ENCODE data around the gene PJA2. TPM values are rescaled to one million over a fixed set of nuclear protein-coding genes. Genes with fewer than 3 reads are reported as not detected.

The PJA2 gene
- total and polyA plus RNA-seq, 9 of the 15 experiments (the other 6 are each of a cell fraction or from before 2014, with no cell fraction given) = 25.1 to 82.1 (median 50.1) TPM

DNA sequence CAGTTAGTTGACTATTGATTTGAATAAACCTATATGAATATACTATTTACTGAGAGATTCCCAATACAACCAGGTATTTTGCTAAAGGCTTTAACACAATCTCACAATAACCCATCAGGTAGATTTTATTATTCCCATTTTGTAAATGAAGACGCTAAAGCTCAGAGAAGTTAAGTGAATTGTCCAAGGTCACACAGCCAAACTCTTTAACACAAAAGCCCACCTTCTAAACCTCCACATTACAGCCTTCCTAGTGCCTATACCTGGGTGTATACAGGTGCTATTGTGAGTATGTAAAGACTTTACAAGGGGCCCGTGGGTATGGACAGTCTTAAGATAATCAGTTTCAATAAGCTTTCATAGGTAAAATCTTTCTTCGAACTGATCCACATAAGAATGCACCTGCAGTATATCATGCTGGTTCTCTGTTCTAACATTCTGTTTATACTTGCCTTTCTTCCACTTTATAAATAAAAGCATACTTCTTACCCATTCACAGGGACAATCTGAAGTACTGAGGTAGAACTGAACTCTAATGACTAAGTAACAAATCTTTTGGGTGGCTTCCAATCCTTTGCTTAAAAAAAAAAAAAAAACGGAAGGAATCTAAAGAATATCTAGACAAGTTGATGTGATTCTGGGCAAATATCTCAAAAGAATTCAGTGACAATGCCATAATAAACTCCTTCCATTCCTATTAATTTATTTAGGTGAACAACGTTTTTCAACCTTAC is 59.1 kb downstream of the PJA2 start (continued):
- peak; percentile 95 for TF ChIP-seq RBM25 (IDR thresholded peaks at IDR 0.05; ENCODE audit: low read depth, low read length, severe bottlenecking)

DNA sequence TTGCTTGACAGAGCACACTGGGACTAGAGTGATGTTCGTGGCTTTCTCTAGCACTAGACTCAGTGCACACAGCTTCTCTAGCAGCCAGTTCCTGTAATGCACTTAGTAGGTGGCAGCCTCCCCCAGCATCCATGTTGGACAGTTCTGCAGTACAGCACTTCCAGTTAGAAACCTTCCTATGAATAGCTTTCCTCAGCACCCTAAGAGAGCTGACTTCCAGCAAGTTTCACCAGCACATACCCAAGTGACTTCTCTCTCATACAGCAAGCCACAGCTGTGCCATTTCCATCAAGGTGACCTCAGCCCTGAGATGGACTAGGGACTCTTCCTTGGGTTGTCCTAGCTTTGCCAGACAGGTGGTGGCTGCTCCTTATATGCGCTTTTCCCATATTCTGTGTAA is 60.4 kb downstream of the PJA2 start:
- POLR2A ChIA-PET = interaction anchor here (0.9 to 1.4 kb wide), 3 partner anchors 12 to 668 kb away, joined by 3 to 5 read pairs (median 3); no protein-coding TSS in a partner anchor
- H3K9me3 ChIP-seq (replicated peaks; ENCODE audit: control insufficient read depth, insufficient read depth, low read depth, low read length) = no peaks in the 10 kb centered on the region
- no peak overlapping the region for H3K4me2 ChIP-seq (ENCODE audit: insufficient read depth, low read length)
- H3K9me1 ChIP-seq (ENCODE audit: control insufficient read depth, insufficient read depth, low read length) = no peaks in the 10 kb centered on the region
- in situ Hi-C loops (cut with MboI) = no loop called here
- H3K9ac ChIP-seq (ENCODE audit: insufficient read depth in 1 of 2, low read depth in 2 of 2, low read length in 2 of 2) = no peak overlapping the region
- WGBS (ENCODE audit: insufficient coverage, low coverage, missing lambda C conversion rate) = 100% methylated on average over 2 of the region's 2 CpGs
- no peaks in the 10 kb centered on the region for H3K4me1 ChIP-seq (replicated peaks in 1 of 2; ENCODE audit: control insufficient read depth in 2 of 2, insufficient read depth in 2 of 2, low read length in 2 of 2)
- no peaks in the 10 kb centered on the region; the same call in 1 of the 2 replicates for H4K20me1 ChIP-seq (replicated peaks; ENCODE audit: control insufficient read depth, insufficient read depth, low read length)
- FAIRE-seq (no peak), DNase-seq (ENCODE audit: extremely low read depth in 1 of 4, low spot score in 3 of 4) (no peak), ATAC-seq (no peak)
- no peaks in the 10 kb centered on the region for H3K27me3 ChIP-seq (ENCODE audit: control insufficient read depth in 2 of 2, insufficient read depth in 2 of 2, low read length in 2 of 2)
- intact Hi-C loops (cut with micrococcal nuclease) = no loop called here
- 0 out of 3 replicates have a peak, but pooled peaks cover 3% of the 10 kb centered on the region for H3K79me2 ChIP-seq (ENCODE audit: control insufficient read depth, insufficient read depth, low read length)
- H3K27ac ChIP-seq (ENCODE audit: extremely low read depth, low read depth, low read length) = no peak overlapping the region
- CTCF ChIA-PET (ENCODE audit: low intra/inter-chr PET ratio) = no interaction called here
- no peak overlapping the region for H2AFZ ChIP-seq (ENCODE audit: low read depth, low read length)
- peaks cover 53% of the 10 kb centered on the region for H3K36me3 ChIP-seq (ENCODE audit: control insufficient read depth, insufficient read depth, low read length)
- no TSS peak for BruUV-seq (replicated peaks)
- H3K4me3 ChIP-seq = no peak overlapping the region
- no peak for TF ChIP-seq POLR3A (IDR thresholded peaks at IDR 0.05; ENCODE audit: borderline replicate concordance, extremely low read depth, insufficient read depth, insufficient read length)
- TF ChIP-seq ZNF431 (CRISPR knock-in tag; IDR thresholded peaks at IDR 0.05) = no peak
- no peak for TF ChIP-seq GABPA (tag; conservative IDR thresholded peaks at IDR 0.05; ENCODE audit: low read depth)
- TF ChIP-seq ADNP (tag; IDR thresholded peaks at IDR 0.05) = no peak
- no peak for TF ChIP-seq ZKSCAN3 (CRISPR knock-in tag; IDR thresholded peaks at IDR 0.05)
- no peak for TF ChIP-seq FOXP1 (CRISPR knock-in tag; IDR thresholded peaks at IDR 0.05)
- no peak for TF ChIP-seq CXXC5 (CRISPR knock-in tag; IDR thresholded peaks at IDR 0.05)
- TF ChIP-seq, protein P1, sequence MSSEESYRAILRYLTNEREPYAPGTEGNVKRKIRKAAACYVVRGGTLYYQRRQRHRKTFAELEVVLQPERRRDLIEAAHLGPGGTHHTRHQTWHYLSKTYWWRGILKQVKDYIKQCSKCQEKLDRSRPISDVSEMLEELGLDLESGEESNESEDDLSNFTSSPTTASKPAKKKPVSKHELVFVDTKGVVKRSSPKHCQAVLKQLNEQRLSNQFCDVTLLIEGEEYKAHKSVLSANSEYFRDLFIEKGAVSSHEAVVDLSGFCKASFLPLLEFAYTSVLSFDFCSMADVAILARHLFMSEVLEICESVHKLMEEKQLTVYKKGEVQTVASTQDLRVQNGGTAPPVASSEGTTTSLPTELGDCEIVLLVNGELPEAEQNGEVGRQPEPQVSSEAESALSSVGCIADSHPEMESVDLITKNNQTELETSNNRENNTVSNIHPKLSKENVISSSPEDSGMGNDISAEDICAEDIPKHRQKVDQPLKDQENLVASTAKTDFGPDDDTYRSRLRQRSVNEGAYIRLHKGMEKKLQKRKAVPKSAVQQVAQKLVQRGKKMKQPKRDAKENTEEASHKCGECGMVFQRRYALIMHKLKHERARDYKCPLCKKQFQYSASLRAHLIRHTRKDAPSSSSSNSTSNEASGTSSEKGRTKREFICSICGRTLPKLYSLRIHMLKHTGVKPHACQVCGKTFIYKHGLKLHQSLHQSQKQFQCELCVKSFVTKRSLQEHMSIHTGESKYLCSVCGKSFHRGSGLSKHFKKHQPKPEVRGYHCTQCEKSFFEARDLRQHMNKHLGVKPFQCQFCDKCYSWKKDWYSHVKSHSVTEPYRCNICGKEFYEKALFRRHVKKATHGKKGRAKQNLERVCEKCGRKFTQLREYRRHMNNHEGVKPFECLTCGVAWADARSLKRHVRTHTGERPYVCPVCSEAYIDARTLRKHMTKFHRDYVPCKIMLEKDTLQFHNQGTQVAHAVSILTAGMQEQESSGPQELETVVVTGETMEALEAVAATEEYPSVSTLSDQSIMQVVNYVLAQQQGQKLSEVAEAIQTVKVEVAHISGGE (CRISPR knock-in tag; IDR thresholded peaks at IDR 0.05) = no peak
- no peak for TF ChIP-seq ZNF282 (CRISPR knock-in tag; IDR thresholded peaks at IDR 0.05)
- TF ChIP-seq PHF21A (IDR thresholded peaks at IDR 0.05; ENCODE audit: borderline replicate concordance, low read depth) = no peak
- no peak for TF ChIP-seq SMARCB1 (IDR thresholded peaks at IDR 0.05; ENCODE audit: insufficient read length, low read depth)
- no peak for TF ChIP-seq TAF1 (IDR thresholded peaks at IDR 0.05; ENCODE audit: control insufficient read depth, extremely low read depth, insufficient read depth, low read length, severe bottlenecking)
- TF ChIP-seq SMARCA5 (IDR thresholded peaks at IDR 0.05) = no peak
- no peak for TF ChIP-seq EP400 (IDR thresholded peaks at IDR 0.05)
- no peak for TF ChIP-seq HMGN3 (IDR thresholded peaks at IDR 0.05; ENCODE audit: borderline replicate concordance, extremely low read depth, insufficient read length, low read depth, low read length)
- TF ChIP-seq NFE2 (IDR thresholded peaks at IDR 0.05; ENCODE audit: low read depth) = no peak
- TF ChIP-seq CHD4 (IDR thresholded peaks at IDR 0.05; ENCODE audit: insufficient read depth, insufficient replicate concordance, low read depth, low read length, poor library complexity, severe bottlenecking) = no peak
